Globus pallidus (tissue), 1 donor: ENCODE results near the gene LDAH.

ENCODE experiments used
- DNase-seq: peaks from one replicate; pipeline ENCODE4 v3.0.0-alpha.2; 2015; ENCODE audit warnings: low spot score

LDAH gene

GRCh38 chr2:20667531-20668401 is 155.1 kb downstream of the LDAH start:
- no peak for DNase-seq

- no peak for DNase-seq
These were observed 155.8 kb downstream of the LDAH start for GRCh38 chr2:20667151-20667530.

GRCh38 chr2:20666304-20667150 is 156.4 kb downstream of the LDAH start, which contains the start of gene GDF7:
Gene GDF7 (plus strand): TSS chr2:20667144. CDS start chr2:20667240, 96 bp downstream.
- DNase-seq, result no peak

GRCh38 chr2:20666005-20666303 is 156.9 kb downstream of the LDAH start:
- no peak for DNase-seq

GRCh38 chr2:20665243-20666004 is 157.5 kb downstream of the LDAH start:
- no peak for DNase-seq

GRCh38 chr2:20664431-20665242 is 158.3 kb downstream of the LDAH start:
- DNase-seq, result no peak

GRCh38 chr2:20664071-20664390 is 158.9 kb downstream of the LDAH start:
- DNase-seq, result no peak

GRCh38 chr2:20663196-20664070 is 159.5 kb downstream of the LDAH start:
- no peak for DNase-seq

GRCh38 chr2:20662308-20662937 is 160.5 kb downstream of the LDAH start:
- DNase-seq, result no peak

GRCh38 chr2:20661421-20662307 is 161.2 kb downstream of the LDAH start:
- peak; percentile 49 for DNase-seq

- DNase-seq, result no peak
These were observed 162.1 kb downstream of the LDAH start for GRCh38 chr2:20660506-20661420.

- DNase-seq, result no peak
These were observed 165.2 kb downstream of the LDAH start for GRCh38 chr2:20657522-20658235.

- no peak for DNase-seq
These were observed 166.3 kb downstream of the LDAH start for GRCh38 chr2:20656561-20656960.

GRCh38 chr2:20654535-20654813 is 168.4 kb downstream of the LDAH start:
- no peak for DNase-seq

GRCh38 chr2:20653695-20654534 is 169.0 kb downstream of the LDAH start:
- DNase-seq, result no peak

- DNase-seq, result no peak
These were observed 170.0 kb downstream of the LDAH start for GRCh38 chr2:20652673-20653575.
